ENCODE data around the gene TSC2.

- TF ChIP-seq CTCF (conservative IDR thresholded peaks at IDR 0.05) (no peak), EZH2 (IDR thresholded peaks at IDR 0.05; ENCODE audit: low read depth) (no peak)
Observed at GRCh38 chr16:2075631-2076030, 27.8 kb downstream of the TSC2 start.
